ENCODE measurements around the gene DHDDS.
"Not testable (repeated sequence)": the region's sequence is repeated elsewhere in the genome, so short reads cannot be mapped to it uniquely, and the experiment has no call there.

DHDDS gene, protein sequence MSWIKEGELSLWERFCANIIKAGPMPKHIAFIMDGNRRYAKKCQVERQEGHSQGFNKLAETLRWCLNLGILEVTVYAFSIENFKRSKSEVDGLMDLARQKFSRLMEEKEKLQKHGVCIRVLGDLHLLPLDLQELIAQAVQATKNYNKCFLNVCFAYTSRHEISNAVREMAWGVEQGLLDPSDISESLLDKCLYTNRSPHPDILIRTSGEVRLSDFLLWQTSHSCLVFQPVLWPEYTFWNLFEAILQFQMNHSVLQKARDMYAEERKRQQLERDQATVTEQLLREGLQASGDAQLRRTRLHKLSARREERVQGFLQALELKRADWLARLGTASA

GRCh38 chr1:26431979-26432695 lies at the start of gene DHDDS:
TSS of gene DHDDS (plus strand) at chr1:26432321. CDS start at chr1:26432946, 625 bp downstream.
- peak; percentile 99 for DNase-seq

DNA sequence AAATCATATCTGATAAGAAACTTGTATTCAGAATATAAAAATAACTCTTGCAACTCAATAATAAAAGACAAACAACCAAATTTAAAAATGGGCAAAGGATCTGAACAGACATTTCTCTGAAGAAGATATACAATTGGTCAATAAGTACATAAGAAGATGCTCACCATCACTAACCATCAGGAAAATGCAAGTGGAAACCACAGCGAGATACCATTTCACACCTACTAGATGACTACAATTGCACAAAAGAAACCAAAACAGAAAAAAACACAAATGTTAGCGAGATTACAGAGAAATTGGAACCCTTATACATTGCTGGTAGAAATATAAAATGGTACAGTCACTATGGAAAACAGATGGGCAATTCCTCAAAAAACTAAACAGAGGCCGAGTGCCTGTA lies 48.0 kb upstream of the DHDDS start:
- DNase-seq, result no peak

DNA sequence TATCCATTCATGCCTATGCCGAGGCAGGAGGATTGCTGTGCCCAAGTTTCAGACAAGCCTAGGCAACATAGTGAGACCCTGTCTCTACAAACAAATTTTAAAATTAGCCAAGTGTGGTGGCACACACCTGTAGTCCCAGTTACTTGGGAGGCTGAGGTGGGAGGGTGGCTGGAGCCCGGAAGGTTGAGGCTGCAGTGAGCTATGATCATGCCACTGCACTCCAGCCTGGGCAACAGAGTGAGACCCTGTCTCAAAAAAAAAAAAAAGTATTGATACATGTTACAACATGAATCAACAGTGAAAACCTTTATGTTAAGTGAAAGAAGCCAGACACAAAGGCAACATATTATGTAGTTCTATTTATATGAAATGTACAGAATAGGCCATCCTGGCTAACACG lies 47.1 kb upstream of the DHDDS start:
- DNase-seq, result not testable (repeated sequence)

DNA sequence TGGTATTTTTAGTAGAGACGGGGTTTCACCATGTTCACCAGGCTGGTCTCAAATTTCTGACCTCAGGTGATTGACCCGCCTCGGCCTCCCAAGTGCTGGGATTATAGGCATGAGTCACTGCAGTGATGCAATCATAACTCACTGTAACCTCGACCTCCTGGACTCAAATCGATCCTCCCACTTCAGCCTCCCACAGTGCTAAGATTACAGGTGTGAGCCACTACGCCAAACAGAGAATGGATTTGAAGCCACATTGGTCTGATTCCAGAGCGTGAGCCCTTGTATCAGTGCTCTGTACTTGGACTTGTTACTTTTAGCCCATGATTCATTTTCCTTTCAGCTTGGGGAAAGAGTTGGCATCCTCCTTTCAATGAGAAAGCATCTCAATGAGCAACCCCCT lies 44.7 kb upstream of the DHDDS start:
- no peak for DNase-seq

DNA sequence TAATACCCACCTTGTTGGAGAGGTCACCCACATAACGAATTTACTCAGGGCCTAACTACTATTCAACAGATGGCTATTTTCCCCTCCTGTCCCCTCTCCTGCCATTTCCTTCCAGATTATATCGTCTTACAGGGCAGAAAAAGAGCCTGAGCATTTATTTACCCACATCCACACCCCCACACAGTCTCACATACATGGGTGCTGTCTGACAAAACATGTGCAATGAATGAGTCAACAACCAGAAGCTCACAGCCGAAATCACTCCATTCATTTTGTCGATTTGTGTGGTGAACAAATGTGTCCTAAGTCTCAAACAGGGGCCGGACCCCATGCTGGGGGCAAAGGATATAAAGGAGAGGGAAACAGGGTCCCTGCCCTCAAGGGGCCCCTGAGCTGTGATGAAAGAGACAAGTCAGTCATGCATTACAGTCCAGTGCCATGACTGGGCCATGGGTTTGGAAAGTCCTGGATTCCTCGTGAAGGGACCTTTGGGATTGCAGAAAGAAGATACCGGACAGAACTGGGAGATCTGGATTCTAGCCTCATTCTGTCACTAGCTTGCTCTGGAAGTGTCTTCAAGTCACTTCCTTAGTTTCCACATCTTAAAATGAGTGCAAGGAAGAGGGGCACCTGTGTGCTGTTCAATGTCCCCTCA lies 43.2 kb upstream of the DHDDS start:
- no peak for DNase-seq

DNA sequence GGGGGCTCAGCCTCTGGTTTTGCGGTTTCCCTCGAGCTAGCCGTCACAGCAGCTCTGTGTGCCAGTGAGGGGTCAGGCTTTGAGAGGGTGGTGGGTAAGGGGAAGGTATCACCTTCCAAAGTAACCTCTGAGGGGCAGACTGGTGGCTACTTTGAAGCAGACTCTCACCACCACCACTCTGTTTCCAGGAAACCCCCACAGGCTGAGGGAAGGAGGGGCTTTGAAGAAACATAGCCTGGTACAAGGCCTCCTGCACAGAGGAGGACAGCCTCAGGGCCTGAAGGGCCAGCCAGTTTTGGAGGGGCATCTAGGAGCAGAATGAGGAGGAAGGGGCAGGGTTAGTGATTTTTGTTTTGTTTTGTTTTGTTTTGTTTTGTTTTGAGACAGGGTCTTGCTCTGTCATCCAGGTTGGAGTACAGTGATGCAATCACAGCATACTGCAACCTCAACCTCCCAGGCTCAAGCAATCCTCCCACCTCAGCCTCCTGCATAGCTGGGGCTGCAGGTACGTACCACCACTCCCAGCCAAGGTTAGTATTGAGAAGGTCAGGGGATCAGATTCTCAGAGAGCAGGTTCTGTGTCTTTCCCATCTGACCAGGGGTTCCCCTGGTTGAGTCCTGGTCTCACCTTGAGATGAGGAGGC lies 42.4 kb upstream of the DHDDS start:
- no peak for DNase-seq

DNA sequence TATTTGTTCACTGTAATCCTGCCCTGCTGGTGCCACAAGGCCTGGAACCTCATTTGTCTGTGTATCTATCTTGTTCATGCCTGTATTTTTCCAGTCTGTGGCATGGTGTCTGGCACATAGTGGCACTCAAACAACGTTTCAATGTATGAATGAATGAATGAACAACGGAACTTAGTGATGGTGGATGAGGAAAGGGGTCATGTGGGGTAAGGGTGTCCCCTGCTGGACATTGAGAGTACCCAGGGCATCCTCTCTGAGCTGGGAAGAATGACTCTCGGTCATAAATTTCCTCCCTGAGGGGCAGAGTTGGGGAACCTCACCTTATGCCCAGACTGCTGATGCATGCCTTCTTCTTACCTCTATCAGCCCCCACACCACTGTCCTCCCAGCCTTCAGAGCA lies 40.7 kb upstream of the DHDDS start:
- no peak for DNase-seq

DNA sequence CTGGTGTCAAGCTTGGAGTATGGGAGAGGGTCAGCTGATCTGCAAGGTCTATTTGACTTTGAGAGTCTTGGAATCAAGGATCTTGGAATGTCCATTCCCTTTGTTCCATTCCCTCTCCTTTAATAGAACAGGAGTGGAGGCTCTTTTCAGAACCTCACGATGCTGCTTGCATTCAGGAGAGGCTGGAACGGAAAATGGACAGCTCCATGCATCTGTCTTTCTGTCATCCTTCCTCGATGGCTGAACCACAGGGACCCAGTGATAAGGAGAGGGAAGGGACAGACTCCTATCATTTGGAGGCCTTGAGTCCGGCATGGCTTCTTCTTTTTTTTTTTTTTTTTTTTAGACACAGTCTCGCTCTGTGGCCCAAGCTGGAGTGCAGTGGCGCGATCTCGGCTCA lies 36.4 kb upstream of the DHDDS start:
- DNase-seq, result no peak

GRCh38 chr1:26399034-26399433 lies 33.1 kb upstream of the DHDDS start:
- no peak for DNase-seq

- no peak for DNase-seq
Measured at GRCh38 chr1:26401891-26402290, 30.2 kb upstream of the DHDDS start.

DNA sequence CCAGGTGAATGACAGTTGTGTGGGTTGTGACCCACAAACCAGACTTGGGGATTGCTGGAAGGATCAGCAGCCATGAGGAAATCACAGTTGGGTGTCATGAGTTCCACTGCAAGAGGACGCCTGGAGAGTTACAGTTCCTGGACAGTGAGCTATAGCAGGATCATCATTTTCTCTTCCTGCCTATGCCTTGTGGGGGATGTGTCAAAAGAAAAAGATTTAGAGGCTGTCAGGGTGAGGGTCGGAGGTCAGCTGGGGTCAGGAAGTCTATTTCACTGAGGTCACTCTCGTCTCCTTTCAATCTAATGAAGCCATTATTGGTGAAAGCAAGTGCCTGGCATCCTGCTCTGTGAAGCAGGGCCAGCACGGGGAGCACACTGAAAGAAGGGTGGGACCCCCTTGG lies 28.5 kb upstream of the DHDDS start:
- DNase-seq, result no peak

GRCh38 chr1:26404641-26405040 lies 27.5 kb upstream of the DHDDS start:
- DNase-seq, result no peak

DNA sequence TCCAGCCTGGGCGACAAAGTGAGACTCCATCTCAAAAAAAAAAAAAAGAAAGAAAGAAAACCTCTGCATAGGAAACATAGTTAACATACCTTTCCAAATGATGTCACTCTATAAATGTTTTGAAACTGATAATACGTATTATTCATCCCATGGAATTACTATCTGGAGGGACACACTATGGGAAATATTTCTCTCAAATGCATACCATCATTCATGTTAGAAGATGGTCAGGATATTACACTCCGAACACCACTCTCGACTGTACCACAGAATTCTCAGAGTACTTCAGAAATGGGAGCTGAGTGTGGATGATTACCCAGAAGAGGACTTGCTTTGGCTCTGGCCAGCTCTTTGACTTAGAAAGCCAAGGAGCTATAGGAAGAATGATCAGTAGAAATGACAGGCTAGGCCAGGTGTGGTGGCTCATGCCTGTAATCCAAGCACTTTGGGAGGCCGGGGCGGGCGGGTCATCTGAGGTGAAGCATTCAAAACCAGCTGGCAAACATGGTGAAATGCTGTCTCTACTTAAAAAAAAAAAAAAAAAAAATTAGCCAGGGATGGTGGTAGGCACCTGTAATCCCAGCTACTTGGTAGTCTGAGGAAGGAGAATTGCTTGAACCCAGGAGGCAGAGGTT lies 26.7 kb upstream of the DHDDS start:
- no peak for DNase-seq

GRCh38 chr1:26408604-26409003 lies 23.5 kb upstream of the DHDDS start:
- peak; percentile 92 for DNase-seq

DNA sequence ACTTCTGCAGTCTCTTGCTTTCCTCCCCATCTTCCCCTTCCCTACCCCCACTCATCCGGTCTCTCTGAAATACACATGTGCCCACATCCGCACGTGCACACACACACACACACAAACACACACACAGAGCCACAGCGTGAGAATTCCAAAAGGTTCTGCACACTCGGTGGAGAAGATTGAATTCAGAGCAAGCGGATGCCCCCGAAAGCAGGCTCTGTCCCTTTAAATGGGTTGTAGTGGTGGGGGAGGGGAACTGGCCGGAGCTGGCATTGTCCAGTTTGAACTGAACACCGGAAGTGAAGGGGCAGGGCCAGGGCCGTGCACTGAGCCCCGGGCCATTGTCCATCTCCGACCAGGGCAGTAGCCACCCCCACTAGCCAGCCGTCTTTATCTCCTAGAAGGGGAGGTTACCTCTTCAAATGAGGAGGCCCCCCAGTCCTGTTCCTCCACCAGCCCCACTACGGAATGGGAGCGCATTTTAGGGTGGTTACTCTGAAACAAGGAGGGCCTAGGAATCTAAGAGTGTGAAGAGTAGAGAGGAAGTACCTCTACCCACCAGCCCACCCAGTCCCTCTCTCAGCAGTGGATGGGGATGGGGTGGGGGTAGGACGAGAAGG lies 22.8 kb upstream of the DHDDS start:
- no peak for DNase-seq

DNA sequence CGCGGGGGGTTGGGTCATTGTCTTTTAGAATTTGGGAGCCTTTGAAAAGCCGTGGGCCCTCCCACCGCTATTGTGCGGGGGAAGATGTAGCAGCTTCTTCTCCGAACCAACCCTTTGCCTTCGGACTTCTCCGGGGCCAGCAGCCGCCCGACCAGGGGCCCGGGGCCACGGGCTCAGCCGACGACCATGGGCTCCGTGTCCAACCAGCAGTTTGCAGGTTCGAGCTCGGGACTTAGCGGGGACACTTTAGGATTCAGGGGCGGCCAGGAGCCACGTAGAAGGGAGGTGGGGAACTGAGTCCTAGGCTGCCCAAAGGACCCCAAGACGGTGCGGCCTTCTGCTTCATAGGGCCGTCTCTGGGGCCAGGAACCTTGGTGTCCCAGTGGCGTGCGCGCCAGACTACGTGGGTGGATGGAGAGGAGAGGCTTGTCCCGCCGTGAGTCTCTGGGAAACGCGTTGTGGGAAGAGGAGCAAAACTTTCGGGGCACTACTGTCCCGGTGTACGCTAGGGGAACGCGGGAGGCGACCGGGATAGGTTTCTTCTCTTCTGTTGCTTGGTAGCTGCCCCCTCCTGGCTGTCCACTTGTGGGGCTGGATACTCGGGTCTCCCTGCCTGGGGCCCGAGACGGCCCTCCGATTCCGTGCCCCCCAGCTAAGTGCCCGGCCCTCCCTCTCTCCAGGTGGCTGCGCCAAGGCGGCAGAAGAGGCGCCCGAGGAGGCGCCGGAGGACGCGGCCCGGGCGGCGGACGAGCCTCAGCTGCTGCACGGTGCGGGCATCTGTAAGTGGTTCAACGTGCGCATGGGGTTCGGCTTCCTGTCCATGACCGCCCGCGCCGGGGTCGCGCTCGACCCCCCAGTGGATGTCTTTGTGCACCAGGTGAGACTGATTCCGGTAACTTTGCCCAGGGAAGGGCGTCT lies 21.2 kb upstream of the DHDDS start, which contains the start of gene LIN28A:
TSS of gene LIN28A (plus strand) at position 112 of the 918 bp plus-strand sequence. CDS start at position 187, 75 bp downstream.
- DNase-seq, result no peak

DNA sequence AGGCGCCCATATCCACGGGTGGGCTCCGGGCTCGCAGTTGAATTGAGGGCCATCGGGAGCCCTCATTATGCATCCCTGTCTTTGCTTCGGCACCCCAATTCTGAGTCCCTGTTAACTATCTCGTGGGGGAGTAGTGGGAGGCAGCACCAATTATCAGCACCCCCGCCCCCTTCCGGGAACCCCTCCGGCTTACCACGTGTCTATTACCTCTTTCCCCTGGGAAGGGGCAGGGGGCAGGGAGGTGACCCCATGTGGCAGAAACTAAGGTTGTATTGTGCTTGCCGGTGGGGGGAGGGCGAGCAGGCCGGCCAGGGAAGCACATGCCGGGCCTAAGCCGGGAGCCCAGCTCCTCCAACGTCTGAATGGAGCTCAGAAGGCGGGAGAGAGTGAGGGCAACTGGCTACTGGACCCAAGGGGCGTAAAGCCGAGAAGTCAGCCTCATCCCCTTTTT lies 20.5 kb upstream of the DHDDS start:
- no peak for DNase-seq

DNA sequence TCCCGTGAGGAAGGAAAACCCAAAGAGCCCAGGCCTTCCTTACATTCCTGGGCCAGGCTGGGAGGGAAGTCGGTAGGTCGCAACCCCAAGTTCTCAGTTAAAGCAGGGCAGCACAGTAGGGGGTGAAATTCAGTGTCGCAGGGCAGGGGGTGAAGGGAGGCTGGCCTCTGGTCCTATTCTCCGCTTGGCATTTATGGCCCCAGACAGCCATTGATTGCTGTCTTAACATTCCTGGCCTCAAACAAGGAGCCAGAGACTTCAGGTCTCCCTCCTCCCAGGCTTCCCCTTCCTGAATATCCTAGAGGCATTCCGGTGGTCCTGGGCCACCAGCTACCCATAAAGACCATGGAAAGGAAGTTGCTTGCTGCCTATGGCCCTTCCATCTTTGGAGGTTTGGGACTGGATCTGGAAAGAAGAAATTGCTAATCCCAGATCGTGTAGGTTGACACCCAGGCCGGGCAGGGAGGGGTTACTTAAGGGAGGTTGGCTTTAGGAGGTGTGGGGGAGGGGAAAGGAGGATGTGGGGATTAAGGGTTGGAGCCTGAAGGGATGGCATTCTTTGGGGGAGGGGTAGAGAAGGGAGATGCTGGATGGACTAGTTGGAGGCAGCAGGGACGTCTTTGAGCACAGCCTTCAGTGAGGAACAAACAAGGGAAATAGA lies 19.8 kb upstream of the DHDDS start:
- DNase-seq, result no peak

GRCh38 chr1:26413031-26413430 lies 19.1 kb upstream of the DHDDS start:
- no peak for DNase-seq

DNA sequence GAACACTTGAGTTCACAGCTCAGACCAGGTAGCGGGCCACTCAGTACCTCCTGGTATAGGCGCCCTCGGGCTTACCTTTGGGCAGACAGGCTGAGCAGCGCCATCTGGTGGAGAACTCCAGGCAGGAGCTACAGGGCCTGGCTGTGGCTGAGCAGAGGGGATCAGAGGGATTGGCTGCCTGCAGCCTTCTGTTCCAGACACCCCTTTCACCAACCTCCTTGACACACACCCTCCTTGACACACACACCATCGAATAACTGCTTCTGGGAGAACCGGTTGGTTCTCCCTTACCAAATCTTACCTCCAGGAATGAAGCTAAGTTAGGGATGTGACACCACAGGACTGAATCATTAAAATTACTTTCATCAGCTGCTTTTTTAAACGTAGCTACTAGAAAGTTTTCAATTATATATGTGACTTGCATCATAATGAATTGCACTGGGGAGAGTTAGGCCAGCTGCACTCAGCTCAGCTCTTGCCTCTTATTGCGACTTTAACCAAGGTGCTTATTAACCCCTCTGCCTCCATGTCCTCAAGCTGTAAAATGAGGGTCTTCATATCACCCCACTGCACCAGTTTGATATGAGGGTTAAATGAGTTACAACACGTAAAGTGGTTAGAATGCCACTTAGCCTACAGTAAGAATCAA lies 14.9 kb upstream of the DHDDS start:
- DNase-seq, result peak; percentile 93
